Testis (tissue), 2 donors: ENCODE results near the gene GSG1L.

ENCODE experiments used
- POLR2A ChIP-seq: fragments of 450-650 bp; IDR thresholded peaks from one replicate; pipeline ENCODE4 v1.6.1; 2017; ENCODE audit warnings: antibody characterized with exemption, mild to moderate bottlenecking, moderate library complexity
- TF ChIP-seq, protein P1 (sequence below), 3 experiments: fragments of 450-650 bp in 2 of 3; fragments of 200-600 bp in 1 of 3; sonication (generic) in 1 of 3; IDR thresholded peaks; one replicate each; pipeline ENCODE4 v1.5.1; 2016 to 2019; ENCODE audit warnings: antibody characterized with exemption in 3 of 3, mild to moderate bottlenecking in 2 of 3, moderate library complexity in 1 of 3

DNA sequence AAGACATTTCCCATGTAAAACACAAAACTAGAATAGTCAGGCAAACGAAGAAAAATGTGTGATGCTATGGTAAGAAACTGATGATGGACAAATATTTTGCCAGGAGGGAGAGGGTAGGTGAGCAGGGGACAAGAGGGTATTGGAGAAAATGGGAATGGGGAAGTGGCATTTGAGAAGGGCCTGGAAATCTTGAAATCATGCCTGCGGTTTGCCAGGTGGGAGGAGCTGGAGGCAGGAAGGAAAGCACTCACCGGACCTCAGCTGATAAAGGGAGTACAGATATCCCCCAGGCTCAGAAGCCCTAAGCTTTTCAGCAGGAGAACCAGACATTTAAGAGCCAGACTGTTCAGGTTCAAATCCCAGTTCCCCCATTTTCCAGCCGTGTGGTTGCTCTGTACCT, 103.6 kb downstream of the GSG1L start:
- TF ChIP-seq, protein P1, sequence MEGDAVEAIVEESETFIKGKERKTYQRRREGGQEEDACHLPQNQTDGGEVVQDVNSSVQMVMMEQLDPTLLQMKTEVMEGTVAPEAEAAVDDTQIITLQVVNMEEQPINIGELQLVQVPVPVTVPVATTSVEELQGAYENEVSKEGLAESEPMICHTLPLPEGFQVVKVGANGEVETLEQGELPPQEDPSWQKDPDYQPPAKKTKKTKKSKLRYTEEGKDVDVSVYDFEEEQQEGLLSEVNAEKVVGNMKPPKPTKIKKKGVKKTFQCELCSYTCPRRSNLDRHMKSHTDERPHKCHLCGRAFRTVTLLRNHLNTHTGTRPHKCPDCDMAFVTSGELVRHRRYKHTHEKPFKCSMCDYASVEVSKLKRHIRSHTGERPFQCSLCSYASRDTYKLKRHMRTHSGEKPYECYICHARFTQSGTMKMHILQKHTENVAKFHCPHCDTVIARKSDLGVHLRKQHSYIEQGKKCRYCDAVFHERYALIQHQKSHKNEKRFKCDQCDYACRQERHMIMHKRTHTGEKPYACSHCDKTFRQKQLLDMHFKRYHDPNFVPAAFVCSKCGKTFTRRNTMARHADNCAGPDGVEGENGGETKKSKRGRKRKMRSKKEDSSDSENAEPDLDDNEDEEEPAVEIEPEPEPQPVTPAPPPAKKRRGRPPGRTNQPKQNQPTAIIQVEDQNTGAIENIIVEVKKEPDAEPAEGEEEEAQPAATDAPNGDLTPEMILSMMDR (IDR thresholded peaks at IDR 0.05), result no peak
- no peak for TF ChIP-seq POLR2A
